GM19023 (cell line): ENCODE results near the gene LATS2.
"Not testable (repeated sequence)": the region's sequence is repeated elsewhere in the genome, so short reads cannot be mapped to it uniquely, and the experiment has no call there.

ENCODE experiments used
- ATAC-seq: cut with Tn5 transposase; IDR thresholded peaks from one replicate; pipeline ENCODE4 v1.9.1; 2021; ENCODE audit warnings: mild to moderate bottlenecking, moderate library complexity; ENCODE audit not compliant: unreplicated experiment

The LATS2 gene

GRCh38 chr13:20969182-20969581 lies 92.2 kb downstream of the LATS2 start:
- no peak for ATAC-seq

- no peak for ATAC-seq
These were observed 92.6 kb downstream of the LATS2 start for GRCh38 chr13:20968745-20969144.

- ATAC-seq: no peak
These were observed 94.0 kb downstream of the LATS2 start for GRCh38 chr13:20967340-20967739.

- ATAC-seq: no peak
These were observed 96.5 kb downstream of the LATS2 start for GRCh38 chr13:20964904-20965303.

GRCh38 chr13:20961663-20962062 lies 99.7 kb downstream of the LATS2 start:
- not testable (repeated sequence) for ATAC-seq

- ATAC-seq: no peak
These were observed 100.6 kb downstream of the LATS2 start for GRCh38 chr13:20960663-20961309.

- not testable (repeated sequence) for ATAC-seq
These were observed 104.3 kb downstream of the LATS2 start for GRCh38 chr13:20957049-20957620.

- no peak for ATAC-seq
These were observed 105.9 kb downstream of the LATS2 start for GRCh38 chr13:20955496-20955895.

GRCh38 chr13:20953245-20953931 lies 108.0 kb downstream of the LATS2 start:
- ATAC-seq: no peak

- no peak for ATAC-seq
These were observed 108.5 kb downstream of the LATS2 start for GRCh38 chr13:20952838-20953237.

- not testable (repeated sequence) for ATAC-seq
These were observed 113.4 kb downstream of the LATS2 start for GRCh38 chr13:20948001-20948400.

- no peak for ATAC-seq
These were observed 115.4 kb downstream of the LATS2 start for GRCh38 chr13:20945952-20946383.

- ATAC-seq: no peak
These were observed 118.3 kb downstream of the LATS2 start for GRCh38 chr13:20942938-20943559.

- not testable (repeated sequence) for ATAC-seq
These were observed 120.9 kb downstream of the LATS2 start for GRCh38 chr13:20940511-20940910.

GRCh38 chr13:20940083-20940482 lies 121.3 kb downstream of the LATS2 start:
- no peak for ATAC-seq

GRCh38 chr13:20939662-20940061 lies 121.7 kb downstream of the LATS2 start:
- ATAC-seq: no peak

GRCh38 chr13:20938302-20938701 lies 123.1 kb downstream of the LATS2 start:
- no peak for ATAC-seq

GRCh38 chr13:20927596-20928257 lies 133.7 kb downstream of the LATS2 start:
- ATAC-seq: no peak

GRCh38 chr13:20925395-20925790 lies 136.0 kb downstream of the LATS2 start:
- not testable (repeated sequence) for ATAC-seq

- no peak for ATAC-seq
These were observed 136.5 kb downstream of the LATS2 start for GRCh38 chr13:20924758-20925394.

GRCh38 chr13:20923272-20923671 lies 138.1 kb downstream of the LATS2 start:
- ATAC-seq: no peak
